Progenitor cell of endocrine pancreas (in vitro differentiated cells): ENCODE results near the gene AGPAT2. TPM values are rescaled to one million over a fixed set of nuclear protein-coding genes. Genes with fewer than 3 reads are reported as not detected.
A peak's percentile ranks its signal among the peaks of the same experiment; 100 is the strongest.
"Not testable (repeated sequence)": the region's sequence is repeated elsewhere in the genome, so short reads cannot be mapped to it uniquely, and the experiment has no call there.

Experiments
- DNase-seq: peaks from one replicate; pipeline ENCODE4 v3.0.0; 2021; ENCODE audit warnings: low spot score; ENCODE audit not compliant: unreplicated experiment
- H3K27ac Mint-ChIP-seq: 2 replicates; pipeline ENCODE4 v1.8.0; 2021; ENCODE audit warnings: mild to moderate bottlenecking, moderate library complexity, mixed read lengths
- H3K27me3 Mint-ChIP-seq: 2 replicates; pipeline ENCODE4 v1.8.0; 2021; ENCODE audit warnings: mixed read lengths
- H3K36me3 Mint-ChIP-seq: 2 replicates; pipeline ENCODE4 v1.8.0; 2022; ENCODE audit warnings: mixed read lengths; ENCODE audit not compliant: insufficient read depth
- H3K4me1 Mint-ChIP-seq: 2 replicates; pipeline ENCODE4 v1.8.0; 2021; ENCODE audit warnings: low read depth, mixed read lengths
- H3K4me3 Mint-ChIP-seq: 2 replicates; pipeline ENCODE4 v1.8.0; 2021; ENCODE audit warnings: low read depth, mild to moderate bottlenecking, moderate library complexity, mixed read lengths
- H3K9me3 Mint-ChIP-seq: 2 replicates; pipeline ENCODE4 v1.8.0; 2021; ENCODE audit warnings: low read depth, mixed read lengths
- total RNA-seq: library from RNA; stranded (reverse); gene quantifications from 2 replicates; pipeline ENCODE4 v1.2.1, GENCODE V29; 2021
- TF ChIP-seq, protein P1 (sequence below): fragments of 200-600 bp; sonication (generic); IDR thresholded peaks from one replicate; pipeline ENCODE4 v1.5.0; 2021; ENCODE audit warnings: antibody characterized with exemption, mild to moderate bottlenecking; ENCODE audit not compliant: unreplicated experiment

AGPAT2 gene
- total RNA-seq, 1 donor from 2014 or later = 28.0 TPM

DNA sequence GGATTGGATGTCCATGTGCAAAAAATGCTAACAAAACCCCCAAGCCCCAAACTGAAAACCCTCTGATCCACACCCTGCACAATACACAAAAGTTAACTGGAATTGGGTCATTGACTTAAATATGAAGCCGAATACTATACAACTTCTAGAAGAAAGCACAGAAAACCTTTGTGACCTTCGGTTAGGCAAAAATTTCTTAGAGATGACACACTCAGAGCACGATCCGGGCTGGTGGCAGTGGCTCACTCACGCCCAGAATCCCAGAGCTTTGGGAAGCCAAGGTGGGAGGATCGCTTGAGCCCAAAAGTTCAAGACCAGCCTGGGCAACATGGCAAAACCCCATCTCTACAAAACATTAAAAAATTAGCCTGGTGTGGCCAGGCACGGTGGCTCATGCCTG, 23.3 kb upstream of the AGPAT2 start:
- peaks cover 4% of the 10 kb centered on the region for H3K4me1 Mint-ChIP-seq
- TF ChIP-seq, protein P1, sequence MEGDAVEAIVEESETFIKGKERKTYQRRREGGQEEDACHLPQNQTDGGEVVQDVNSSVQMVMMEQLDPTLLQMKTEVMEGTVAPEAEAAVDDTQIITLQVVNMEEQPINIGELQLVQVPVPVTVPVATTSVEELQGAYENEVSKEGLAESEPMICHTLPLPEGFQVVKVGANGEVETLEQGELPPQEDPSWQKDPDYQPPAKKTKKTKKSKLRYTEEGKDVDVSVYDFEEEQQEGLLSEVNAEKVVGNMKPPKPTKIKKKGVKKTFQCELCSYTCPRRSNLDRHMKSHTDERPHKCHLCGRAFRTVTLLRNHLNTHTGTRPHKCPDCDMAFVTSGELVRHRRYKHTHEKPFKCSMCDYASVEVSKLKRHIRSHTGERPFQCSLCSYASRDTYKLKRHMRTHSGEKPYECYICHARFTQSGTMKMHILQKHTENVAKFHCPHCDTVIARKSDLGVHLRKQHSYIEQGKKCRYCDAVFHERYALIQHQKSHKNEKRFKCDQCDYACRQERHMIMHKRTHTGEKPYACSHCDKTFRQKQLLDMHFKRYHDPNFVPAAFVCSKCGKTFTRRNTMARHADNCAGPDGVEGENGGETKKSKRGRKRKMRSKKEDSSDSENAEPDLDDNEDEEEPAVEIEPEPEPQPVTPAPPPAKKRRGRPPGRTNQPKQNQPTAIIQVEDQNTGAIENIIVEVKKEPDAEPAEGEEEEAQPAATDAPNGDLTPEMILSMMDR = no peak
- no peak for DNase-seq
- H3K36me3 Mint-ChIP-seq = no peaks in the 10 kb centered on the region
- H3K9me3 Mint-ChIP-seq = no peaks in the 10 kb centered on the region
- peak overlapping the region; percentile 71 for H3K4me3 Mint-ChIP-seq
- H3K27me3 Mint-ChIP-seq = peaks cover 15% of the 10 kb centered on the region
- H3K27ac Mint-ChIP-seq = no peak overlapping the region

DNA sequence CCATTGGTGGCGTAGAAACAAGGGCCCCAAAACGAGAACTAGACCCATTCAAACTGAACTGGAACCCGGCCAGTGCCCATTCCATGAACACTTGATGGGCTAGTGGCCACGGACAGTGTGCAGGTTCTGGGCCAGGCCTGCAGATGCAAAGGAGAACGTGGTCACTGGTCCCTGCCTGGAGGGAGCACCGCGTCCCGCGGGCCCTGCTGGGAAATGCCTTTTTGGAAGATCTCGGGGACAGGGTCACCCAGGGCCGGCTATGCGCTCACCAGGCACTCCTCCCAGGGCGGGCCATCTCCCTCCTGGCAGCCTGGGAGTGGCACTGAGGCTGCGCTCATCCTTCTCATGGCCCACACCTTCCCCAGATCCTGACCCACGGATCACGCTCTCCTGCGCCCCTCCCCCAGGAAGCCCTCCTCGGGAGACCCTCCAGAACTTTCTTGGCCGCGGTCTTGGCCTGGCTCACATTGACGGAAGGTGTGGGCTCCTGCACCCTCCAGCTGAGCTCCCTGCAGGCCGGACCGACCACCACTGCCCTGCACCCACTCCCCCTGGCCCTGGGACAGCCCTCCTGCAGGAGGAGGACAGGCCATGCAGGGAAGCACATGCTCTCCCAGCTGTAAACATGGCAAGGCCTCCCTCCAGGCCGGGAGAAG, 22.3 kb upstream of the AGPAT2 start:
- Mint-ChIP-seq H3K27me3 (peaks cover 15% of the 10 kb centered on the region), H3K27ac (no peak overlapping the region), H3K36me3 (no peaks in the 10 kb centered on the region), H3K9me3 (no peaks in the 10 kb centered on the region), H3K4me1 (peaks cover 4% of the 10 kb centered on the region), H3K4me3 (no peak overlapping the region)
- DNase-seq = no peak
- TF ChIP-seq, protein P1 = no peak

GRCh38 chr9:136707849-136708517, 20.7 kb upstream of the AGPAT2 start:
- no peak for DNase-seq
- H3K4me1 Mint-ChIP-seq = peaks cover 1% of the 10 kb centered on the region
- no peak overlapping the region for H3K4me3 Mint-ChIP-seq
- no peaks in the 10 kb centered on the region for H3K36me3 Mint-ChIP-seq
- H3K9me3 Mint-ChIP-seq = no peaks in the 10 kb centered on the region
- H3K27ac Mint-ChIP-seq = no peak overlapping the region
- H3K27me3 Mint-ChIP-seq = peaks cover 15% of the 10 kb centered on the region
- TF ChIP-seq, protein P1 = no peak

DNA sequence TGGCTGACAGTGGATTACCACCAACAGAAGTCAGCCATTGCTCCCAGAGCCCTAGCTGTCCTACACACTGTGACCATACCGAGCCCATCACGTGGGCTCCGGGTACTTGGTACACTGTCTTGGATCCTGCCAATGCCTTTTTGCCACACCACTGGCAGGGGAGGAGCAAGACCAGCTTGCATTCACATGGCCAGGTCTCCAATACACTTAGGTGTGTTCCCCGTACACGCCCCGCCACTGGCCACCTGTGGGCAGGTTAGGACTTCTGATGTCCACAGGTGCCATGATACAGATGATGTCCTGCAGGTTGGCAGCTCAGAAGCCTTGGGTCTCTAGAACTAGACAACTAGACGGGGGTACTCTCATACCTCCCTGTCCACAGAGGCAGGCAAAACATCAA, 19.8 kb upstream of the AGPAT2 start:
- peaks cover 1% of the 10 kb centered on the region for H3K4me1 Mint-ChIP-seq
- H3K27me3 Mint-ChIP-seq = peaks cover 15% of the 10 kb centered on the region
- no peak overlapping the region for H3K4me3 Mint-ChIP-seq
- DNase-seq = no peak
- TF ChIP-seq, protein P1 = no peak
- no peaks in the 10 kb centered on the region for H3K9me3 Mint-ChIP-seq
- H3K36me3 Mint-ChIP-seq = no peaks in the 10 kb centered on the region
- no peak overlapping the region for H3K27ac Mint-ChIP-seq

- Mint-ChIP-seq H3K9me3 (no peaks in the 10 kb centered on the region), H3K4me3 (no peak overlapping the region), H3K4me1 (peaks cover 4% of the 10 kb centered on the region), H3K36me3 (no peaks in the 10 kb centered on the region), H3K27me3 (peaks cover 15% of the 10 kb centered on the region), H3K27ac (no peak overlapping the region)
- no peak for DNase-seq
- TF ChIP-seq, protein P1 = no peak
These were observed 18.3 kb upstream of the AGPAT2 start for GRCh38 chr9:136705564-136705963.

GRCh38 chr9:136704741-136705140, 17.5 kb upstream of the AGPAT2 start:
- peaks cover 12% of the 10 kb centered on the region for H3K27me3 Mint-ChIP-seq
- H3K9me3 Mint-ChIP-seq, DNase-seq, H3K4me3 Mint-ChIP-seq, H3K4me1 Mint-ChIP-seq, H3K36me3 Mint-ChIP-seq, H3K27ac Mint-ChIP-seq: not testable (repeated sequence)
